ENCODE results near the gene CASKIN2.
A peak's percentile ranks its signal among the peaks of the same experiment; 100 is the strongest.

Gene CASKIN2

DNA sequence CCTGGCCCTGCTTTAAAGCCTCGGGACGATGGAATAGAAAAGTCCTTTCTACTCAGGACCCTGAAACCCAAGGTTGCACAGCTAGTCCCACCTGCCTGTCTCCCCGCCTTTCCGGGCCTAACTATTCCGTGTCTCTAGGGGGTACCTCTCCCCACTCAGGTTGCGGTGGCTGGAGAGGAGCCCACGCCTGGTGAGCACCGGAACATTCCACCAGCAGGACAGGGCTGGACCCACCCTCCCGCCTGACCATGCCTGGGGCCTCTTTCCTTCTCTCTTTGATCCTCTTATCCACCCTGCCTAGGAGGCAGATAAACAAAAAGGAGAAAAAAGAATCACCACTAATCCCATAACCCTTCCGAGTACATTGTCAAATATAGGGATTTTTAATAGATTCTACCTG is 21.0 kb upstream of the CASKIN2 start:
- TF ChIP-seq ZFP3 (CRISPR knock-in tag; IDR thresholded peaks at IDR 0.05) (no peak), PATZ1 (CRISPR knock-in tag; IDR thresholded peaks at IDR 0.05; ENCODE audit: borderline replicate concordance) (no peak)
- no peak for ATAC-seq

DNA sequence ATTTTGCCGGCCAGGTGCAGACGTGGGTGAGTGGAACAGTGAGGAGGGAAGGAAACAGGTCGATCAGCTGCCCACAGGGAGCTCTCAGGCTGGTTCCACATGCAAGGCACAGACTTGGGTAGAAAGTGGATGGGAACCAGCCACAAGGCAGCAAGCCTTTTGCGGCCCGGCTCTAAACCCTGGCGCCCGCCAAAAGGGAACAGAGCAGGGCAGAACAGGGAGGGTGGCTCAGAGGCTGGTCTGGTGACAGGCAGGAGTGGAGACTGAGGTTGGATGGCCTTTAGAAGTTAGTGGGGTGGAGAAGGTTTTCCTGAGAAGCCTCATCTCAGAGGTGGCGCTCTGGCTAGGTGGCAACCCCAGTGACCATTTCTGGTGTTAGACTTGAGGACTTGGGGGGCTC is 20.5 kb upstream of the CASKIN2 start:
- TF ChIP-seq RARB (CRISPR knock-in tag; IDR thresholded peaks at IDR 0.05), result no peak
- no peak for TF ChIP-seq PATZ1 (CRISPR knock-in tag; IDR thresholded peaks at IDR 0.05; ENCODE audit: borderline replicate concordance)
- no peak for TF ChIP-seq TOX (CRISPR knock-in tag; IDR thresholded peaks at IDR 0.05; ENCODE audit: borderline replicate concordance)
- TF ChIP-seq GLIS3 (CRISPR knock-in tag; IDR thresholded peaks at IDR 0.05), result no peak
- no peak for TF ChIP-seq BACH2 (CRISPR knock-in tag; IDR thresholded peaks at IDR 0.05; ENCODE audit: borderline replicate concordance)
- TF ChIP-seq, protein P1, sequence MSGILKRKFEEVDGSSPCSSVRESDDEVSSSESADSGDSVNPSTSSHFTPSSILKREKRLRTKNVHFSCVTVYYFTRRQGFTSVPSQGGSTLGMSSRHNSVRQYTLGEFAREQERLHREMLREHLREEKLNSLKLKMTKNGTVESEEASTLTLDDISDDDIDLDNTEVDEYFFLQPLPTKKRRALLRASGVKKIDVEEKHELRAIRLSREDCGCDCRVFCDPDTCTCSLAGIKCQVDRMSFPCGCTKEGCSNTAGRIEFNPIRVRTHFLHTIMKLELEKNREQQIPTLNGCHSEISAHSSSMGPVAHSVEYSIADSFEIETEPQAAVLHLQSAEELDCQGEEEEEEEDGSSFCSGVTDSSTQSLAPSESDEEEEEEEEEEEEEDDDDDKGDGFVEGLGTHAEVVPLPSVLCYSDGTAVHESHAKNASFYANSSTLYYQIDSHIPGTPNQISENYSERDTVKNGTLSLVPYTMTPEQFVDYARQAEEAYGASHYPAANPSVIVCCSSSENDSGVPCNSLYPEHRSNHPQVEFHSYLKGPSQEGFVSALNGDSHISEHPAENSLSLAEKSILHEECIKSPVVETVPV (CRISPR knock-in tag; IDR thresholded peaks at IDR 0.05), result no peak
- TF ChIP-seq, protein P2, sequence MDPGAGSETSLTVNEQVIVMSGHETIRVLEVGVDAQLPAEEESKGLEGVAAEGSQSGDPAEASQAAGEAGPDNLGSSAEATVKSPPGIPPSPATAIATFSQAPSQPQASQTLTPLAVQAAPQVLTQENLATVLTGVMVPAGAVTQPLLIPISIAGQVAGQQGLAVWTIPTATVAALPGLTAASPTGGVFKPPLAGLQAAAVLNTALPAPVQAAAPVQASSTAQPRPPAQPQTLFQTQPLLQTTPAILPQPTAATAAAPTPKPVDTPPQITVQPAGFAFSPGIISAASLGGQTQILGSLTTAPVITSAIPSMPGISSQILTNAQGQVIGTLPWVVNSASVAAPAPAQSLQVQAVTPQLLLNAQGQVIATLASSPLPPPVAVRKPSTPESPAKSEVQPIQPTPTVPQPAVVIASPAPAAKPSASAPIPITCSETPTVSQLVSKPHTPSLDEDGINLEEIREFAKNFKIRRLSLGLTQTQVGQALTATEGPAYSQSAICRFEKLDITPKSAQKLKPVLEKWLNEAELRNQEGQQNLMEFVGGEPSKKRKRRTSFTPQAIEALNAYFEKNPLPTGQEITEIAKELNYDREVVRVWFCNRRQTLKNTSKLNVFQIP (CRISPR knock-in tag; IDR thresholded peaks at IDR 0.05; ENCODE audit: borderline replicate concordance, low read depth), result no peak
- TF ChIP-seq SNAI2 (CRISPR knock-in tag; IDR thresholded peaks at IDR 0.05), result no peak
- no peak for ATAC-seq

GRCh38 chr17:75535119-75535537 is 19.8 kb upstream of the CASKIN2 start:
- ATAC-seq, result no peak
- TF ChIP-seq ZNF8 (CRISPR knock-in tag; IDR thresholded peaks at IDR 0.05), result no peak
- TF ChIP-seq ARNTL (CRISPR knock-in tag; IDR thresholded peaks at IDR 0.05; ENCODE audit: borderline replicate concordance, low read depth), result no peak
- TF ChIP-seq BACH2 (CRISPR knock-in tag; IDR thresholded peaks at IDR 0.05; ENCODE audit: borderline replicate concordance), result no peak
- TF ChIP-seq, protein P3, sequence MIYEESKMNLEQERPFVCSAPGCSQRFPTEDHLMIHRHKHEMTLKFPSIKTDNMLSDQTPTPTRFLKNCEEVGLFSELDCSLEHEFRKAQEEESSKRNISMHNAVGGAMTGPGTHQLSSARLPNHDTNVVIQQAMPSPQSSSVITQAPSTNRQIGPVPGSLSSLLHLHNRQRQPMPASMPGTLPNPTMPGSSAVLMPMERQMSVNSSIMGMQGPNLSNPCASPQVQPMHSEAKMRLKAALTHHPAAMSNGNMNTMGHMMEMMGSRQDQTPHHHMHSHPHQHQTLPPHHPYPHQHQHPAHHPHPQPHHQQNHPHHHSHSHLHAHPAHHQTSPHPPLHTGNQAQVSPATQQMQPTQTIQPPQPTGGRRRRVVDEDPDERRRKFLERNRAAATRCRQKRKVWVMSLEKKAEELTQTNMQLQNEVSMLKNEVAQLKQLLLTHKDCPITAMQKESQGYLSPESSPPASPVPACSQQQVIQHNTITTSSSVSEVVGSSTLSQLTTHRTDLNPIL (CRISPR knock-in tag; IDR thresholded peaks at IDR 0.05; ENCODE audit: low read depth), result no peak
- no peak for TF ChIP-seq ZFP30 (CRISPR knock-in tag; IDR thresholded peaks at IDR 0.05)
- TF ChIP-seq ISL1 (CRISPR knock-in tag; IDR thresholded peaks at IDR 0.05), result no peak
- TF ChIP-seq CSDC2 (CRISPR knock-in tag; IDR thresholded peaks at IDR 0.05), result no peak
- no peak for TF ChIP-seq PPARA (CRISPR knock-in tag; IDR thresholded peaks at IDR 0.05; ENCODE audit: borderline replicate concordance)
- no peak for TF ChIP-seq ZNF565 (CRISPR knock-in tag; conservative IDR thresholded peaks at IDR 0.05; ENCODE audit: low read depth)

DNA sequence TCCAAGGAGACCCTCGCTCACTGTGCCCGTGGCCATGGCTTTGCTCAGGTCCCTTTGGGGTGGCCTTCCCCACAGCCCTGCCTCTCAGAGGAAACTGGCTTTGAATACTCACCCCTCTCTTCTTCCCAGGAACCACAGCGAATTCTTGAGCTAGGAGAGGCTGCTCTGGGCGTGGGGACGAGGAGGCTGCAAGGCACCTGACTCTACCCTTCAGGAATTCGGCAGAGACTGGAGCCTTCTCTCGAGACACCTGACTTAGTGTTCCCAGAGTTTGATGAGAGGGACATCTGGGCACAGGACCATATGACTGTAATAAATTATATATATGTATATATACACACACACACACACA is 16.4 kb upstream of the CASKIN2 start:
- TF ChIP-seq ZNF70 (CRISPR knock-in tag; IDR thresholded peaks at IDR 0.05), result no peak
- TF ChIP-seq CSDC2 (CRISPR knock-in tag; IDR thresholded peaks at IDR 0.05), result no peak
- TF ChIP-seq TOX (CRISPR knock-in tag; IDR thresholded peaks at IDR 0.05; ENCODE audit: borderline replicate concordance), result no peak
- no peak for TF ChIP-seq PATZ1 (CRISPR knock-in tag; IDR thresholded peaks at IDR 0.05; ENCODE audit: borderline replicate concordance)
- TF ChIP-seq ARNTL (CRISPR knock-in tag; IDR thresholded peaks at IDR 0.05; ENCODE audit: borderline replicate concordance, low read depth), result no peak
- TF ChIP-seq SNAI2 (CRISPR knock-in tag; IDR thresholded peaks at IDR 0.05), result no peak
- TF ChIP-seq, protein P3 (CRISPR knock-in tag; IDR thresholded peaks at IDR 0.05; ENCODE audit: low read depth), result no peak
- TF ChIP-seq RARB (CRISPR knock-in tag; IDR thresholded peaks at IDR 0.05), result no peak
- TF ChIP-seq ISL1 (CRISPR knock-in tag; IDR thresholded peaks at IDR 0.05), result no peak
- ATAC-seq, result peak; percentile 9; the same call in 2 of the 3 replicates

Data from SK-N-SH treated with all-trans-retinoic acid at 6 μM for 48 hours (cell line).